ENCODE results near the gene PLBD2. TPM values are rescaled to one million over a fixed set of nuclear protein-coding genes. Genes with fewer than 3 reads are reported as not detected.

Gene PLBD2
- total and polyA plus RNA-seq, 9 of the 15 experiments (the other 6 are each of a cell fraction or from before 2014, with no cell fraction given) = 2.4 to 37.4 (median 6.0) TPM

GRCh38 chr12:113345318-113345717 is 13.1 kb upstream of the PLBD2 start:
- in situ Hi-C loops (cut with MboI) = no loop called here
- H3K4me3 ChIP-seq = no peak overlapping the region
- H3K27me3 ChIP-seq (ENCODE audit: control insufficient read depth in 2 of 2, insufficient read depth in 2 of 2, low read length in 2 of 2) = no peaks in the 10 kb centered on the region
- H3K79me2 ChIP-seq (ENCODE audit: control insufficient read depth, insufficient read depth, low read length) = no peaks in the 10 kb centered on the region
- ATAC-seq = no peak
- WGBS (ENCODE audit: insufficient coverage, low coverage, missing lambda C conversion rate) = 82% methylated on average over 6 of the region's 6 CpGs
- no peak for FAIRE-seq
- H3K36me3 ChIP-seq (ENCODE audit: control insufficient read depth, insufficient read depth, low read length) = no peaks in the 10 kb centered on the region
- H3K4me1 ChIP-seq (replicated peaks in 1 of 2; ENCODE audit: control insufficient read depth in 2 of 2, insufficient read depth in 2 of 2, low read length in 2 of 2) = peaks cover 14 to 18% of the 10 kb centered on the region in 2 experiments
- no peak overlapping the region for H3K9ac ChIP-seq (ENCODE audit: insufficient read depth in 1 of 2, low read depth in 2 of 2, low read length in 2 of 2)
- no peak overlapping the region for H3K27ac ChIP-seq (ENCODE audit: extremely low read depth, low read depth, low read length)
- ChIA-PET CTCF (ENCODE audit: low intra/inter-chr PET ratio) (no interaction called here), POLR2A (interaction anchor here (0.7 to 2.3 kb wide), 3 partner anchors 10 to 124 kb away, joined by 3 to 5 read pairs (median 3); partner anchors contain the start of genes SLC8B1 and TPCN1)
- H2AFZ ChIP-seq (ENCODE audit: low read depth, low read length) = no peak overlapping the region
- BruUV-seq (replicated peaks) = no TSS peak
- intact Hi-C loops (cut with micrococcal nuclease) = no loop called here
- no peaks in the 10 kb centered on the region for H4K20me1 ChIP-seq (replicated peaks; ENCODE audit: control insufficient read depth, insufficient read depth, low read length)
- peak; percentile 94 for TF ChIP-seq PRDM10 (IDR thresholded peaks at IDR 0.05; ENCODE audit: partially characterized antibody)
- TF ChIP-seq FOXK2 (conservative IDR thresholded peaks at IDR 0.05 in 1 of 2, IDR thresholded peaks at IDR 0.05 in 1 of 2; ENCODE audit: low read depth in 2 of 2) = peak in 1 of 2 experiments; percentile 23; a peak in 1 of 4 replicates
- no peak for TF ChIP-seq ZNF146 (CRISPR knock-in tag; IDR thresholded peaks at IDR 0.05; ENCODE audit: unreplicated experiment)
- DNase-seq (ENCODE audit: extremely low read depth in 1 of 4, low spot score in 3 of 4) = no peak
- no peak overlapping the region for H3K4me2 ChIP-seq (ENCODE audit: insufficient read depth, low read length)
- no peaks in the 10 kb centered on the region for H3K9me3 ChIP-seq (replicated peaks; ENCODE audit: control insufficient read depth, insufficient read depth, low read depth, low read length)
- no peaks in the 10 kb centered on the region for H3K9me1 ChIP-seq (ENCODE audit: control insufficient read depth, insufficient read depth, low read length)

Data from K562 (cell line).